A549 treated with CORT108297 at 1 μM for 4 hours (cell line): ENCODE measurements around the gene B4GALNT3. TPM values are rescaled to one million over a fixed set of nuclear protein-coding genes. Genes with fewer than 3 reads are reported as not detected.

Experiments
- total RNA-seq: library from RNA; stranded (reverse); fragments of 200-300 nt; extraction: Qiagen RNA extraction; gene quantifications from 5 replicates; pipeline ENCODE4 v1.2.3, GENCODE V29; 2022

Gene B4GALNT3
- 0.43 to 0.81 TPM (median 0.59 TPM) in 5 replicates for total RNA-seq

DNA sequence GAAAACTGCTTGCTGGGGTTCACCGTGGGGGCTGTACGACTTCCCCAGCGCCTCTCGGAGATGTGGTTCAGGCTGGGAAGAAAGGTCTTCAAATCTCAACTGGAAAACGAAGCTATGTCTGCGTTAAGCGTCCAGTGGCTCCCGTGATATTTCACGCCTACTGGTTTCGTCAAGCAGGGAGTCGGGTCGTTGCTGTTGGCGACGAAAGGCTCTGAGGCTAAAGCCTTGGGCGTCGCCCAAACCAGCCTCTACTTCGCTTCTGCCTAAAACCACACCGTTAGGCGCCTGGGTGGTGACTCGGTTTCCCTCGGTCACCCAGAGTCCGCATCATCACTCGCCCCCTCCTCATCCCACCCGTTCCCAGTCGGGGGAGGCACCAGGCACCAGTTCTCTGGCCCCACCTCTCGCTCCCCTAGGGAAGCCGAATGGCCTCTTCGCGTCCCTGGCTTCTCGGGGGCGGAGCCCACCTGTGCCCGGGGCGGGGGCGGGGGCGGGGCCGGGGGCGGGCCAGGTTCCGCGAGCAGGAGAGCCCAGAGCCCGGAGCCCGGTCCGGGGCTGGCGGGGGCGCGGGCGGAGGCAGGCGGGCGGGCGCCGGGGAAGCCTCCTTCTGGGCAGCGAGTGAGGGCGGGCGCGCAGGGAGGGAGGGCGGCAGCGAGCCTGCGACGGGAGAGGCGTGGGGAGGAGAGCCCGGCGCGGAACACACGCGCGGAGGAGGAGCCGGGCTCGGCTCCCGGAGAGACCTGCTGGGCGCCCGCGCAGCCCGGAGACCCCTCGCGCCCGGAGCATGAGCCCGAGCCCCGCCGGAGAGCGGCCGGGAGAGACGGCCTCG lies at the start of gene B4GALNT3:
TSS of gene B4GALNT3 (plus strand) at position 510 of the 829 bp plus-strand sequence. CDS start 438 bp downstream, outside the sequence.

Other genes starting within 250 kb of the B4GALNT3 start
- 0.51 to 1.1 TPM (median 0.69 TPM) in 5 replicates for gene SLC6A12, start 245.8 kb upstream of the B4GALNT3 start, total RNA-seq
- 0.17 to 0.36 TPM (median 0.33 TPM) in 5 replicates for gene SLC6A13, start 197.1 kb upstream of the B4GALNT3 start, total RNA-seq
- 15.0 to 23.7 TPM (median 20.5 TPM) in 5 replicates for gene KDM5A, start 70.6 kb upstream of the B4GALNT3 start, total RNA-seq
- gene CCDC77, start 58.3 kb upstream of the B4GALNT3 start, total RNA-seq: 11.2 to 15.0 TPM (median 12.6 TPM) in 5 replicates
- gene NINJ2, start 203.5 kb downstream of the B4GALNT3 start, total RNA-seq: 0.30 to 0.89 TPM (median 0.71 TPM) in 5 replicates